H1 (cell line): ENCODE results near the gene EPHA2. TPM values are rescaled to one million over a fixed set of nuclear protein-coding genes. Genes with fewer than 3 reads are reported as not detected.

ENCODE experiments used
- polyA plus RNA-seq, 7 experiments: library from polyadenylated mRNA; depleted of rRNA in 3 of 7; stranded (reverse) in 5 of 7; unstranded in 2 of 7; fragments of >200 nt in 5 of 7; fragments of 200-250 nt in 2 of 7; gene quantifications; 1 replicate in 5 of 7; 2 replicates in 1 of 7; 4 replicates in 1 of 7; pipeline versions ENCODE4 v1.2.1 to v1.2.3, GENCODE V29; 2011 to 2013; ENCODE audit warnings: missing spikeins in 2 of 7, mixed read lengths in 2 of 7
- total RNA-seq: library from RNA; stranded (reverse); fragmentation: NEBNext Ultra II Directional; extraction: Animal tissue kit (Norgen Biotek cat#: 25700); gene quantifications from 2 replicates; pipeline ENCODE4 v1.2.1, GENCODE V29; 2021
- TF ChIP-seq, protein P1 (sequence below): fragments of 300-600 bp; sonication (generic); IDR thresholded peaks from 2 replicates; pipeline ENCODE4 v1.7.1; 2012; ENCODE audit warnings: low read length, moderate library complexity, mild to moderate bottlenecking, inconsistent platforms; ENCODE audit not compliant: insufficient replicate concordance

EPHA2 gene
- total and polyA plus RNA-seq, 2 of the 8 experiments (the other 6 are each of a cell fraction or from before 2014, with no cell fraction given), result 26.8 to 33.6 TPM

GRCh38 chr1:16111771-16112595 is 43.9 kb downstream of the EPHA2 start (continued):
- TF ChIP-seq, protein P1, sequence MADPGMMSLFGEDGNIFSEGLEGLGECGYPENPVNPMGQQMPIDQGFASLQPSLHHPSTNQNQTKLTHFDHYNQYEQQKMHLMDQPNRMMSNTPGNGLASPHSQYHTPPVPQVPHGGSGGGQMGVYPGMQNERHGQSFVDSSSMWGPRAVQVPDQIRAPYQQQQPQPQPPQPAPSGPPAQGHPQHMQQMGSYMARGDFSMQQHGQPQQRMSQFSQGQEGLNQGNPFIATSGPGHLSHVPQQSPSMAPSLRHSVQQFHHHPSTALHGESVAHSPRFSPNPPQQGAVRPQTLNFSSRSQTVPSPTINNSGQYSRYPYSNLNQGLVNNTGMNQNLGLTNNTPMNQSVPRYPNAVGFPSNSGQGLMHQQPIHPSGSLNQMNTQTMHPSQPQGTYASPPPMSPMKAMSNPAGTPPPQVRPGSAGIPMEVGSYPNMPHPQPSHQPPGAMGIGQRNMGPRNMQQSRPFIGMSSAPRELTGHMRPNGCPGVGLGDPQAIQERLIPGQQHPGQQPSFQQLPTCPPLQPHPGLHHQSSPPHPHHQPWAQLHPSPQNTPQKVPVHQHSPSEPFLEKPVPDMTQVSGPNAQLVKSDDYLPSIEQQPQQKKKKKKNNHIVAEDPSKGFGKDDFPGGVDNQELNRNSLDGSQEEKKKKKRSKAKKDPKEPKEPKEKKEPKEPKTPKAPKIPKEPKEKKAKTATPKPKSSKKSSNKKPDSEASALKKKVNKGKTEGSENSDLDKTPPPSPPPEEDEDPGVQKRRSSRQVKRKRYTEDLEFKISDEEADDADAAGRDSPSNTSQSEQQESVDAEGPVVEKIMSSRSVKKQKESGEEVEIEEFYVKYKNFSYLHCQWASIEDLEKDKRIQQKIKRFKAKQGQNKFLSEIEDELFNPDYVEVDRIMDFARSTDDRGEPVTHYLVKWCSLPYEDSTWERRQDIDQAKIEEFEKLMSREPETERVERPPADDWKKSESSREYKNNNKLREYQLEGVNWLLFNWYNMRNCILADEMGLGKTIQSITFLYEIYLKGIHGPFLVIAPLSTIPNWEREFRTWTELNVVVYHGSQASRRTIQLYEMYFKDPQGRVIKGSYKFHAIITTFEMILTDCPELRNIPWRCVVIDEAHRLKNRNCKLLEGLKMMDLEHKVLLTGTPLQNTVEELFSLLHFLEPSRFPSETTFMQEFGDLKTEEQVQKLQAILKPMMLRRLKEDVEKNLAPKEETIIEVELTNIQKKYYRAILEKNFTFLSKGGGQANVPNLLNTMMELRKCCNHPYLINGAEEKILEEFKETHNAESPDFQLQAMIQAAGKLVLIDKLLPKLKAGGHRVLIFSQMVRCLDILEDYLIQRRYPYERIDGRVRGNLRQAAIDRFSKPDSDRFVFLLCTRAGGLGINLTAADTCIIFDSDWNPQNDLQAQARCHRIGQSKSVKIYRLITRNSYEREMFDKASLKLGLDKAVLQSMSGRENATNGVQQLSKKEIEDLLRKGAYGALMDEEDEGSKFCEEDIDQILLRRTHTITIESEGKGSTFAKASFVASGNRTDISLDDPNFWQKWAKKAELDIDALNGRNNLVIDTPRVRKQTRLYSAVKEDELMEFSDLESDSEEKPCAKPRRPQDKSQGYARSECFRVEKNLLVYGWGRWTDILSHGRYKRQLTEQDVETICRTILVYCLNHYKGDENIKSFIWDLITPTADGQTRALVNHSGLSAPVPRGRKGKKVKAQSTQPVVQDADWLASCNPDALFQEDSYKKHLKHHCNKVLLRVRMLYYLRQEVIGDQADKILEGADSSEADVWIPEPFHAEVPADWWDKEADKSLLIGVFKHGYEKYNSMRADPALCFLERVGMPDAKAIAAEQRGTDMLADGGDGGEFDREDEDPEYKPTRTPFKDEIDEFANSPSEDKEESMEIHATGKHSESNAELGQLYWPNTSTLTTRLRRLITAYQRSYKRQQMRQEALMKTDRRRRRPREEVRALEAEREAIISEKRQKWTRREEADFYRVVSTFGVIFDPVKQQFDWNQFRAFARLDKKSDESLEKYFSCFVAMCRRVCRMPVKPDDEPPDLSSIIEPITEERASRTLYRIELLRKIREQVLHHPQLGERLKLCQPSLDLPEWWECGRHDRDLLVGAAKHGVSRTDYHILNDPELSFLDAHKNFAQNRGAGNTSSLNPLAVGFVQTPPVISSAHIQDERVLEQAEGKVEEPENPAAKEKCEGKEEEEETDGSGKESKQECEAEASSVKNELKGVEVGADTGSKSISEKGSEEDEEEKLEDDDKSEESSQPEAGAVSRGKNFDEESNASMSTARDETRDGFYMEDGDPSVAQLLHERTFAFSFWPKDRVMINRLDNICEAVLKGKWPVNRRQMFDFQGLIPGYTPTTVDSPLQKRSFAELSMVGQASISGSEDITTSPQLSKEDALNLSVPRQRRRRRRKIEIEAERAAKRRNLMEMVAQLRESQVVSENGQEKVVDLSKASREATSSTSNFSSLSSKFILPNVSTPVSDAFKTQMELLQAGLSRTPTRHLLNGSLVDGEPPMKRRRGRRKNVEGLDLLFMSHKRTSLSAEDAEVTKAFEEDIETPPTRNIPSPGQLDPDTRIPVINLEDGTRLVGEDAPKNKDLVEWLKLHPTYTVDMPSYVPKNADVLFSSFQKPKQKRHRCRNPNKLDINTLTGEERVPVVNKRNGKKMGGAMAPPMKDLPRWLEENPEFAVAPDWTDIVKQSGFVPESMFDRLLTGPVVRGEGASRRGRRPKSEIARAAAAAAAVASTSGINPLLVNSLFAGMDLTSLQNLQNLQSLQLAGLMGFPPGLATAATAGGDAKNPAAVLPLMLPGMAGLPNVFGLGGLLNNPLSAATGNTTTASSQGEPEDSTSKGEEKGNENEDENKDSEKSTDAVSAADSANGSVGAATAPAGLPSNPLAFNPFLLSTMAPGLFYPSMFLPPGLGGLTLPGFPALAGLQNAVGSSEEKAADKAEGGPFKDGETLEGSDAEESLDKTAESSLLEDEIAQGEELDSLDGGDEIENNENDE, result no peak
- TF ChIP-seq, all 59 proteins: peak for 0
